WTC11 (cell line): ENCODE measurements around the gene PRKCQ.

ENCODE experiments used
- CTCF ChIP-seq: fragments of 200-600 bp; IDR thresholded peaks from 2 replicates; pipeline ENCODE4 v1.8.0; 2022; ENCODE audit warnings: antibody characterized with exemption
- ETV6 ChIP-seq: sonication (generic); formaldehyde crosslinking; IDR thresholded peaks from 2 replicates; pipeline ENCODE4 v1.8.1; 2022; ENCODE audit warnings: mild to moderate bottlenecking, missing genetic modification reagents
- FOXK1 ChIP-seq: sonication (generic); formaldehyde crosslinking; IDR thresholded peaks from 2 replicates; pipeline ENCODE4 v1.8.0; 2022; ENCODE audit warnings: mild to moderate bottlenecking, moderate library complexity, missing genetic modification reagents
- KAT7 ChIP-seq: sonication (generic); formaldehyde crosslinking; IDR thresholded peaks from 2 replicates; pipeline ENCODE4 v1.8.1; 2023; ENCODE audit warnings: missing genetic modification reagents, mild to moderate bottlenecking, borderline replicate concordance
- MAX ChIP-seq: sonication (generic); formaldehyde crosslinking; IDR thresholded peaks from 2 replicates; pipeline ENCODE4 v1.8.0; 2022; ENCODE audit warnings: mild to moderate bottlenecking, missing genetic modification reagents
- NR2C2 ChIP-seq: sonication (generic); formaldehyde crosslinking; IDR thresholded peaks from 2 replicates; pipeline ENCODE4 v1.8.0; 2022; ENCODE audit warnings: mild to moderate bottlenecking, missing genetic modification reagents

- TF ChIP-seq ETV6 (CRISPR knock-in tag) = no peak
- no peak for TF ChIP-seq CTCF
- TF ChIP-seq KAT7 (CRISPR knock-in tag) = no peak
- TF ChIP-seq MAX (CRISPR knock-in tag) = no peak
- no peak for TF ChIP-seq NR2C2 (CRISPR knock-in tag)
- TF ChIP-seq FOXK1 (CRISPR knock-in tag) = no peak
Observed at GRCh38 chr10:6411436-6411835, 168.6 kb downstream of the PRKCQ start.
